HG02852 (cell line): ENCODE data around the gene FMNL2.

ENCODE experiments used
- ATAC-seq: cut with Tn5 transposase; IDR thresholded peaks from one replicate; pipeline ENCODE4 v1.9.1; 2021; ENCODE audit warnings: mild to moderate bottlenecking, moderate library complexity; ENCODE audit not compliant: unreplicated experiment

The FMNL2 gene

GRCh38 chr2:152489364-152489763, 154.4 kb downstream of the FMNL2 start:
- ATAC-seq: no peak

- no peak for ATAC-seq
Observed at GRCh38 chr2:152490686-152491455, 155.9 kb downstream of the FMNL2 start.

GRCh38 chr2:152492131-152492530, 157.2 kb downstream of the FMNL2 start:
- no peak for ATAC-seq

GRCh38 chr2:152492911-152493310, 157.9 kb downstream of the FMNL2 start:
- ATAC-seq: no peak

- no peak for ATAC-seq
Observed at GRCh38 chr2:152493417-152493816, 158.4 kb downstream of the FMNL2 start.

GRCh38 chr2:152493945-152494528, 159.1 kb downstream of the FMNL2 start:
- no peak for ATAC-seq

GRCh38 chr2:152496371-152496770, 161.4 kb downstream of the FMNL2 start:
- no peak for ATAC-seq

- peak; percentile 68 for ATAC-seq
Observed at GRCh38 chr2:152497481-152498052, 162.6 kb downstream of the FMNL2 start.

GRCh38 chr2:152499331-152499816, 164.4 kb downstream of the FMNL2 start:
- no peak for ATAC-seq

- no peak for ATAC-seq
Observed at GRCh38 chr2:152499896-152500735, 165.1 kb downstream of the FMNL2 start.

GRCh38 chr2:152500772-152501171, 165.8 kb downstream of the FMNL2 start:
- ATAC-seq: no peak

GRCh38 chr2:152501666-152502065, 166.7 kb downstream of the FMNL2 start:
- no peak for ATAC-seq

- no peak for ATAC-seq
Observed at GRCh38 chr2:152504618-152505017, 169.6 kb downstream of the FMNL2 start.

GRCh38 chr2:152505495-152505906, 170.5 kb downstream of the FMNL2 start:
- ATAC-seq: no peak

GRCh38 chr2:152506843-152507242, 171.9 kb downstream of the FMNL2 start:
- peak; percentile 73 for ATAC-seq

- no peak for ATAC-seq
Observed at GRCh38 chr2:152507907-152508306, 172.9 kb downstream of the FMNL2 start.

- ATAC-seq: no peak
Observed at GRCh38 chr2:152508446-152508845, 173.5 kb downstream of the FMNL2 start.

- no peak for ATAC-seq
Observed at GRCh38 chr2:152509772-152510491, 175.0 kb downstream of the FMNL2 start.

GRCh38 chr2:152510621-152511020, 175.6 kb downstream of the FMNL2 start:
- ATAC-seq: no peak

- no peak for ATAC-seq
Observed at GRCh38 chr2:152511981-152512380, 177.0 kb downstream of the FMNL2 start.
